Measurements from ENCODE around the gene LZTS2. TPM values are rescaled to one million over a fixed set of nuclear protein-coding genes. Genes with fewer than 3 reads are reported as not detected.

LZTS2 gene
- total RNA-seq, 1 experiment from 2014 or later, result 93.0 TPM

- TF ChIP-seq EGR1 (IDR thresholded peaks at IDR 0.05; ENCODE audit: low read depth), result no peak
- no peak for TF ChIP-seq ZFX (IDR thresholded peaks at IDR 0.05)
- TF ChIP-seq EZH2phosphoT487 (IDR thresholded peaks at IDR 0.05; ENCODE audit: borderline replicate concordance), result no peak
- no peak for TF ChIP-seq RAD21 (IDR thresholded peaks at IDR 0.05; ENCODE audit: low read depth)
- TF ChIP-seq, protein P1, sequence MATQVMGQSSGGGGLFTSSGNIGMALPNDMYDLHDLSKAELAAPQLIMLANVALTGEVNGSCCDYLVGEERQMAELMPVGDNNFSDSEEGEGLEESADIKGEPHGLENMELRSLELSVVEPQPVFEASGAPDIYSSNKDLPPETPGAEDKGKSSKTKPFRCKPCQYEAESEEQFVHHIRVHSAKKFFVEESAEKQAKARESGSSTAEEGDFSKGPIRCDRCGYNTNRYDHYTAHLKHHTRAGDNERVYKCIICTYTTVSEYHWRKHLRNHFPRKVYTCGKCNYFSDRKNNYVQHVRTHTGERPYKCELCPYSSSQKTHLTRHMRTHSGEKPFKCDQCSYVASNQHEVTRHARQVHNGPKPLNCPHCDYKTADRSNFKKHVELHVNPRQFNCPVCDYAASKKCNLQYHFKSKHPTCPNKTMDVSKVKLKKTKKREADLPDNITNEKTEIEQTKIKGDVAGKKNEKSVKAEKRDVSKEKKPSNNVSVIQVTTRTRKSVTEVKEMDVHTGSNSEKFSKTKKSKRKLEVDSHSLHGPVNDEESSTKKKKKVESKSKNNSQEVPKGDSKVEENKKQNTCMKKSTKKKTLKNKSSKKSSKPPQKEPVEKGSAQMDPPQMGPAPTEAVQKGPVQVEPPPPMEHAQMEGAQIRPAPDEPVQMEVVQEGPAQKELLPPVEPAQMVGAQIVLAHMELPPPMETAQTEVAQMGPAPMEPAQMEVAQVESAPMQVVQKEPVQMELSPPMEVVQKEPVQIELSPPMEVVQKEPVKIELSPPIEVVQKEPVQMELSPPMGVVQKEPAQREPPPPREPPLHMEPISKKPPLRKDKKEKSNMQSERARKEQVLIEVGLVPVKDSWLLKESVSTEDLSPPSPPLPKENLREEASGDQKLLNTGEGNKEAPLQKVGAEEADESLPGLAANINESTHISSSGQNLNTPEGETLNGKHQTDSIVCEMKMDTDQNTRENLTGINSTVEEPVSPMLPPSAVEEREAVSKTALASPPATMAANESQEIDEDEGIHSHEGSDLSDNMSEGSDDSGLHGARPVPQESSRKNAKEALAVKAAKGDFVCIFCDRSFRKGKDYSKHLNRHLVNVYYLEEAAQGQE (IDR thresholded peaks at IDR 0.05; ENCODE audit: low read depth), result no peak
These were observed 1.5 kb downstream of the LZTS2 start (continued) for GRCh38 chr10:101000915-101001658.

GRCh38 chr10:101001659-101002035 is 2.0 kb downstream of the LZTS2 start:
- intact Hi-C loops (cut with micrococcal nuclease), result no loop called here
- H3K4me1 ChIP-seq (ENCODE audit: control insufficient read depth in 1 of 2, insufficient read depth in 2 of 2, low read length in 2 of 2), result peaks cover 15 to 33% of the 10 kb centered on the region in 2 experiments
- TF ChIP-seq ZNF274 (IDR thresholded peaks at IDR 0.05; ENCODE audit: low read depth, low read length), result no peak
- TF ChIP-seq, protein P2, sequence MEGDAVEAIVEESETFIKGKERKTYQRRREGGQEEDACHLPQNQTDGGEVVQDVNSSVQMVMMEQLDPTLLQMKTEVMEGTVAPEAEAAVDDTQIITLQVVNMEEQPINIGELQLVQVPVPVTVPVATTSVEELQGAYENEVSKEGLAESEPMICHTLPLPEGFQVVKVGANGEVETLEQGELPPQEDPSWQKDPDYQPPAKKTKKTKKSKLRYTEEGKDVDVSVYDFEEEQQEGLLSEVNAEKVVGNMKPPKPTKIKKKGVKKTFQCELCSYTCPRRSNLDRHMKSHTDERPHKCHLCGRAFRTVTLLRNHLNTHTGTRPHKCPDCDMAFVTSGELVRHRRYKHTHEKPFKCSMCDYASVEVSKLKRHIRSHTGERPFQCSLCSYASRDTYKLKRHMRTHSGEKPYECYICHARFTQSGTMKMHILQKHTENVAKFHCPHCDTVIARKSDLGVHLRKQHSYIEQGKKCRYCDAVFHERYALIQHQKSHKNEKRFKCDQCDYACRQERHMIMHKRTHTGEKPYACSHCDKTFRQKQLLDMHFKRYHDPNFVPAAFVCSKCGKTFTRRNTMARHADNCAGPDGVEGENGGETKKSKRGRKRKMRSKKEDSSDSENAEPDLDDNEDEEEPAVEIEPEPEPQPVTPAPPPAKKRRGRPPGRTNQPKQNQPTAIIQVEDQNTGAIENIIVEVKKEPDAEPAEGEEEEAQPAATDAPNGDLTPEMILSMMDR (IDR thresholded peaks at IDR 0.05 in 2 of 3, conservative IDR thresholded peaks at IDR 0.05 in 1 of 3; ENCODE audit: borderline replicate concordance in 1 of 3, insufficient read depth in 1 of 3, low read depth in 2 of 3, low read length in 2 of 3), result no peak
- TF ChIP-seq RAD21 (IDR thresholded peaks at IDR 0.05; ENCODE audit: low read depth), result no peak
- TF ChIP-seq CEBPB (IDR thresholded peaks at IDR 0.05; ENCODE audit: low read depth), result no peak
- no peak for TF ChIP-seq ZFX (IDR thresholded peaks at IDR 0.05)
- TF ChIP-seq ZBTB33 (IDR thresholded peaks at IDR 0.05; ENCODE audit: extremely low read depth, insufficient replicate concordance, low read length), result no peak
- no peak for TF ChIP-seq CBX3 (IDR thresholded peaks at IDR 0.05; ENCODE audit: low read depth)
- no peak for TF ChIP-seq POLR2AphosphoS5 (IDR thresholded peaks at IDR 0.05; ENCODE audit: low read depth, low read length)
- ChIA-PET RAD21 (ENCODE audit: low non-redundant PET in 1 of 2, low total read pairs in 2 of 2, uncharacterized antibody in 2 of 2, unreplicated experiment in 2 of 2) (no interaction called here), POLR2A (no interaction called here), CTCF (interaction anchor here (0.6 to 8.3 kb wide), 3 partner anchors 8 to 54 kb away, joined by 3 to 118 read pairs (median 3); no protein-coding TSS in a partner anchor)
- H3K4me3 ChIP-seq (replicated peaks in 1 of 2; ENCODE audit: low read depth in 1 of 2, low read length in 2 of 2), result no peak overlapping the region
- no peaks in the 10 kb centered on the region for H3K9me3 ChIP-seq (ENCODE audit: control insufficient read depth in 1 of 2, insufficient read depth in 1 of 2, low read depth in 1 of 2, low read length in 2 of 2)
- no peak overlapping the region for H2AFZ ChIP-seq (ENCODE audit: low read depth, low read length, poor library complexity, severe bottlenecking)
- H3K4me2 ChIP-seq (ENCODE audit: low read length), result peak overlapping the region; percentile 96; the same call in 1 of the 2 replicates
- no TSS peak for BruUV-seq (replicated peaks)
- H3K9me2 ChIP-seq (ENCODE audit: insufficient read depth), result no peaks in the 10 kb centered on the region
- H4K20me1 ChIP-seq (ENCODE audit: insufficient read depth), result no peaks in the 10 kb centered on the region
- 0 out of 2 replicates have a peak overlapping the region, but pooled peaks have one; percentile 13 for H3K9ac ChIP-seq (ENCODE audit: low read length)
- DNase-seq (ENCODE audit: low read depth, low spot score) (no peak), ATAC-seq (no peak)
- H3K27me3 ChIP-seq (ENCODE audit: insufficient read depth, low read length), result no peaks in the 10 kb centered on the region
- H3K79me2 ChIP-seq (ENCODE audit: insufficient read depth, low read length), result peaks cover 48% of the 10 kb centered on the region
- H3K36me3 ChIP-seq (ENCODE audit: control insufficient read depth in 1 of 2, insufficient read depth in 2 of 2, low read length in 2 of 2), result peaks cover 12 to 15% of the 10 kb centered on the region in 2 experiments; a peak in 3 of 4 replicates
- H3K27ac ChIP-seq (ENCODE audit: low read depth, low read length), result peak overlapping the region; percentile 87
